Femur (tissue), 1 donor: Measurements from ENCODE around the gene TRAPPC3.

Source experiments
- DNase-seq: peaks from one replicate; pipeline ENCODE4 v3.0.0-alpha.2; 2017

Gene TRAPPC3

GRCh38 chr1:36097693-36098585 lies 51.3 kb downstream of the TRAPPC3 start:
- peak; percentile 24 for DNase-seq

GRCh38 chr1:36096500-36097432 lies 52.5 kb downstream of the TRAPPC3 start:
- peak; percentile 34 for DNase-seq

DNA sequence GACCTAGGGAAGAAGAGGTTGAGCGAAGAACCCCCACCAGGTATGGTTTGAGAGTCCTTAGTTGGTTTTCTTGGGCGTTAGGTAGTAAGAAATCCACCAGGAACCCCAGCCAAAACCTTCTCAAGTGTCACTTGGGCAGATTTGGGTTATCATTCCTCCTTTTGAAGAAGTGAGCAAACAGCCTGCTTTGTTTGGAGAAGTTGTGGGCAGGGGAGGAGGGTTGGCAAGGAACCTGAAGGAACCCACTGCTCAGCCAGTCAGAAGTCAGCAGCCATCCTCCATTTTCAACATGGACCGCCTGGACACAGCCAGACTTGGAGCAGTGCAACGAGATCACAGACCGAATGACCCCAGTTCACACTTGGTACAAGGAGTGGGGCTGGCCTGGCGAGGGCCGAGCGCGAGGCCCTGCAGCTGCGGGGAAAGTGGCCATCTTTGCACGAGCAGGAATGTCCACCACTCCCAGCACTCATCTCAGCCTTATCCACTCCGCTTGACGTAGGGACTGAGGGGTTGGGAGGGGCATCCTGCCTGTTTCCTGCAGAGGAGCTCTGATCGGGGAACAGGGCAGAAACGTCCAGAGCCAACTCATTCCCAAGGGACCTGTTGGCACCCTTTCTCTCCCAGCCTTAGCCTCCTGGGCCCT lies 53.4 kb downstream of the TRAPPC3 start:
- DNase-seq: peak; percentile 28

DNA sequence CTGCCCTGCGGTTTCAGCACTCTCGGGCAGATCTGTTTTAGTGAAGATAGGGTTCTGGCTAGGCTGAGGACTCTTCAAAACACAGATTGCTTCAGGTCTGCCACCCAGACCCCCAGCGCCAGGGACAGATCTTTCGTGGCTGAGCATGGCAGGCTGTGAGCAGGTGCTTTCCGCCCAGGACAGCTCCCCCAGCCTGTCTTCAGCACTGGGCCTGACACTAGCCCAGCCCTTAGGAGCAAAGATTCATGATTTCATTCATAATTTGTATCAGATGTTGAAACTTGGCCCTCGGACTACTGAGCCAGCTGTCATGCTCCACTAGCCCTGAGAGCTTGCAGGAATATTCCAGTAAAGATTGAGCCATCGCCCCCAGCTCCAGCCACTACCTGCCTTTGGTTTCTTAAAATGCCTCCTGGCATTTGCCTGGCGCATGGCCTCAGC lies 54.6 kb downstream of the TRAPPC3 start:
- no peak for DNase-seq

GRCh38 chr1:36093929-36094328 lies 55.4 kb downstream of the TRAPPC3 start:
- peak; percentile 21 for DNase-seq

- peak; percentile 32 for DNase-seq
Measured at GRCh38 chr1:36093226-36093625, 56.1 kb downstream of the TRAPPC3 start.

GRCh38 chr1:36092798-36093185 lies 56.5 kb downstream of the TRAPPC3 start:
- DNase-seq: no peak

- DNase-seq: no peak
Measured at GRCh38 chr1:36092166-36092797, 57.0 kb downstream of the TRAPPC3 start.

DNA sequence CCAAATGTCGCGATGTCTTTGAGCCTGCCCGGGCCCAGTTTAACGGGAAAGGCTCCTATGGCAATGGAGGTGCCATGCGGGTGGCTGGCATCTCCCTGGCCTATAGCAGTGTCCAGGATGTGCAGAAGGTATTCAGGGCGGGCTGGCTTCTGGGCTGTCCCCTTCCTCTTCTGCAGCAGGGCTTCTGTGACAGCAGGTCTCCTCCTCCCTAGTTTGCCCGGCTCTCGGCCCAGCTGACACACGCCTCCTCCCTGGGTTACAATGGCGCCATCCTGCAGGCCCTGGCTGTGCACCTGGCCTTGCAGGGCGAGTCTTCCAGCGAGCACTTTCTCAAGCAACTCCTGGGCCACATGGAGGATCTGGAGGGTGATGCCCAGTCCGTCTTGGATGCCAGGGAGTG lies 57.6 kb downstream of the TRAPPC3 start:
- DNase-seq: peak; percentile 27

DNA sequence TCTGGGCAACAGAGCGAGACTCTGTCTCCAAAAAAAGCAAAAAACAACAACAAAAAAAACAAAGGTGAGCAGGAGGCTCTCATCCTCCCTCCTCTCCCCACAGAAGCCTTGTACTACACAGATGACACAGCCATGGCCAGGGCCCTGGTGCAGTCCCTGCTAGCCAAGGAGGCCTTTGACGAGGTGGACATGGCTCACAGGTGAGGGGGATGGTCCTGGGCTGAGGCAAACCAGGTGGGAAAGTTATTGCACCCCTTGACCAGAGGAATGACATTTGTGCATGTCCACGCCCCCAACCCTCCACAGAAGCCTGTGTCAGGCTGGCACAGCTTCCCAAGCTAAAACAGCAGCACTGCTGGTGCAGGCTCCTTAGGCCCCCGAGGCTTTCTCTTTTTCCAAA lies 58.1 kb downstream of the TRAPPC3 start:
- no peak for DNase-seq

DNA sequence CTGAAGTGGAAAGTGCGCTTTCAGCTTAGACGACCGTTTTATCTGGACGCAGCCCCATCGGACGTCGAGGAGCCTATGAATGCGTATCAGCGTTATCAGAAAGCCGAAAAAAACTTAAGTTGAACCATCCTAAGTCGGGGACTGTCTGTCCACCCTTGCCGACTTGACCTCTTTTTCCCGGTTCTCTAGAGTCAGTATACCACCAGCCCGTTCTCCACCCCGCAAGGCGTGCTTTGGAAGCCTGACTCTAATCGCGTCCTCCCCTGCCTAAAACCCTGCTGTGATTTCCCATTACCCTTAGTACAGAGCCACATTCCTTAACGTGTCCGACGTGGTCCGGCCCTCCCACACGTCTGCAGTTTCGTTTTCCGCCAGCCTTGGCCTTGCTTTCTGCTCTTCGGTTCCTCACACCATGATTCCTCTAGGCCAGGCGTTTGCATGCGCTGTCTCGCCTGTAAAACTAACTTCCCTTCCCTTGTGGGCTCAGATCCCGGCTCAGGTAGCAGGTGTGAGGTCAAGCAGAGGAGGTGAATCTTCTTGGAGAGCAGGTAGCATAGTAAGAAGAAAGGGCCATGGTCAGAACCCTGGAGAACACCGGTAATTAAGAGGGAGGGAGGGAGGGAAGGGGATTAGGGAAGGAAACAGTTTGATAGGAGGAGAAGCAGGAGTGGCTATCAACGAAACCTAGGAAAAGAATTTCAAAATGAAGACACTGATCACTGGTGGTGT lies 59.7 kb downstream of the TRAPPC3 start:
- DNase-seq: peak; percentile 26

DNA sequence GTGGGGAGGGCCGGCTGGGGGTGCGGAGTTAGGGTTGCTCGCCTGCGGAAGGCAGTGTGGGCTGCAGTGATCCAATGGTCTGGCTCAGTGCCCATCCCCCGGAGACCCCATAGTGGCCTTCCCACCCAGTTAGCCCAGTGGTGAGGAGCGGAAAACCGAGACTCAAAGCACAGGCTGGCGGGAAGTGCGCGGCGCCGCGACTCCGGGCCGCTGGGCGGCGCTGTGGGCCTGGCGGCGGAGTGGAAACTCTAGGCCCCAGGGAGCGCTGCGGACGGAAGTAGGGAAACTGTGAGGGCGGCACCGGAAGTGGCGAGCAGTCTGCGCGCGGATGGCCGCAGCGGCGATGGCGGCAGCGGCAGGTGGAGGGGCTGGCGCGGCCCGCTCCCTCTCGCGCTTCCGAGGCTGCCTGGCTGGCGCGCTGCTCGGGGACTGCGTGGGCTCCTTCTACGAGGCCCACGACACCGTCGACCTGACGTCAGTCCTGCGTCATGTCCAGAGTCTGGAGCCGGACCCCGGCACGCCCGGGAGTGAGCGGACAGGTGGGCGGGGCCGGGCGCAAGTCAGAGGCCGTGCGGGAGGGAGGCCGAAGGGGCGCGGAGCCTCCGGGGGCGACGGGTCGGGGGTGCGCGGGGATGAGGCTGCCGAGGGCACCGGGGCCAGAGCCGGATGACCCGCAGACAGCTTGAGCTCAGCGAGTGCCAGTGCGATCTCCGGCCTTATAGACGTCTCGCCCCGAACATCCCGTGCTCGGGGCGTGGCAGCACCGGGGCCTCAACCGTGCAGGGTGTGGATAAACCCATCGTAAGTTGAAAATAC lies 60.5 kb downstream of the TRAPPC3 start, which contains the start of gene ADPRS:
ADPRS (plus strand) TSS at position 316 of the 816 bp plus-strand sequence; CDS start at position 329, 13 bp downstream.
- peak; percentile 94 for DNase-seq

GRCh38 chr1:36088265-36088576 lies 61.1 kb downstream of the TRAPPC3 start:
- no peak for DNase-seq

GRCh38 chr1:36087233-36088123 lies 61.8 kb downstream of the TRAPPC3 start:
- DNase-seq: peak; percentile 26
